Activated naive CD8-positive, alpha-beta T cell treated with anti-CD3 and anti-CD28 coated beads for 36 hours (primary cell): Measurements from ENCODE around the gene IL18R1. TPM values are rescaled to one million over a fixed set of nuclear protein-coding genes. Genes with fewer than 3 reads are reported as not detected.

Source experiments
- DNase-seq: peaks from one replicate; pipeline ENCODE4 v3.0.0; 2021
- H3K27ac Mint-ChIP-seq: one replicate; pipeline ENCODE4 v1.8.0; 2022; ENCODE audit warnings: mild to moderate bottlenecking, moderate library complexity, mixed read lengths
- H3K27me3 Mint-ChIP-seq: one replicate; pipeline ENCODE4 v1.8.0; 2022; ENCODE audit warnings: mild to moderate bottlenecking, mixed read lengths
- H3K36me3 Mint-ChIP-seq: one replicate; pipeline ENCODE4 v1.8.0; 2021; ENCODE audit warnings: mild to moderate bottlenecking, mixed read lengths
- H3K4me1 Mint-ChIP-seq: one replicate; pipeline ENCODE4 v1.8.0; 2021; ENCODE audit warnings: mixed read lengths
- H3K4me3 Mint-ChIP-seq: one replicate; pipeline ENCODE4 v1.8.0; 2022; ENCODE audit warnings: mild to moderate bottlenecking, moderate library complexity, mixed read lengths
- H3K9me3 Mint-ChIP-seq: one replicate; pipeline ENCODE4 v1.8.0; 2022; ENCODE audit warnings: mixed read lengths
- total RNA-seq, 2 experiments: library from RNA; stranded (reverse); gene quantifications; one replicate each; pipeline ENCODE4 v1.2.3, GENCODE V29; 2021

The IL18R1 gene
- total RNA-seq, 2 experiments from 2014 or later, result 20.6 to 21.8 TPM

DNA sequence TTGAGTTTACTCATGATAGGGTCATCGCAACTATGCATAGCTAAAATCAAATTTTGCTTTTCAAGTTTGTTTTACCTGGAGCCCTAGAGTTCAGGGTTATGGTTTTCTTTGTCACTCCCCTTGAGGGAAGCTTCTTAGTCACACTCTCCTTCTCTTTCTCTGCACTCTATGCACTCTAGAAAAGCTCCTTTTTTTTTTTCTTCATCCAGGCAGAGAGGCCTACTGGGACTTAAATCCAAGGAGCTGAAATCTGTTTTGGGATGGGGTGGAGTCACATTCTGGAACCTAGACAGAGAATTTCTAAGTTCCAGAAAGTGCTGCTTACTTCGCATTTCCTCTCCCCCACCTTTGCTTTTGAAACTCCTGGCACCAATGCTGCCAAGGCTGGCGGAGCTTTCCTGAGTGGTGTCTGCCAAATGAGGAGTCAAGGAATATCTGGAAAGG is 19.1 kb upstream of the IL18R1 start:
- no peaks in the 10 kb centered on the region for H3K9me3 Mint-ChIP-seq
- no peak overlapping the region for H3K27ac Mint-ChIP-seq
- H3K36me3 Mint-ChIP-seq, result no peaks in the 10 kb centered on the region
- H3K4me3 Mint-ChIP-seq, result no peak overlapping the region
- DNase-seq, result no peak
- H3K27me3 Mint-ChIP-seq, result no peaks in the 10 kb centered on the region
- H3K4me1 Mint-ChIP-seq, result peaks cover 20% of the 10 kb centered on the region

DNA sequence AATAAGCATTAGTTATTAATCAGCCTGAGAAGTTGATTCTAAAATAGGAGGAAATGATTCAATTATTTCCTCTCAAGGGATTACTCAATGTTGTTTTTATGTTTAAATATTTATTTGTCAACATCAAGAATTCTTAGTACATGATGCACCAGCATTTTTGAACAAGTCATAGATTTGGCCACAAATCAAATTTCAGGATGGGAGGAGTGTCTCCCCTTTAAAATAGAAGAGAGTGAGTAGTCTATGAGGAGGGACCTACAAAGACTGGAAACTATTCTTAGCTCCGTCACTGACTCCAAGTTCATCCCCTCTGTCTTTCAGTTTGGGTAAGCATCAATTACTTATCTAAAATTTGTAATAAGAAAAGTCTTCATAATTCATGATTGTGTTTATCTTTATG is 18.6 kb upstream of the IL18R1 start:
- Mint-ChIP-seq H3K9me3 (no peaks in the 10 kb centered on the region), H3K27me3 (no peaks in the 10 kb centered on the region), H3K4me1 (peaks cover 20% of the 10 kb centered on the region), H3K36me3 (no peaks in the 10 kb centered on the region), H3K27ac (no peak overlapping the region), H3K4me3 (no peak overlapping the region)
- no peak for DNase-seq

DNA sequence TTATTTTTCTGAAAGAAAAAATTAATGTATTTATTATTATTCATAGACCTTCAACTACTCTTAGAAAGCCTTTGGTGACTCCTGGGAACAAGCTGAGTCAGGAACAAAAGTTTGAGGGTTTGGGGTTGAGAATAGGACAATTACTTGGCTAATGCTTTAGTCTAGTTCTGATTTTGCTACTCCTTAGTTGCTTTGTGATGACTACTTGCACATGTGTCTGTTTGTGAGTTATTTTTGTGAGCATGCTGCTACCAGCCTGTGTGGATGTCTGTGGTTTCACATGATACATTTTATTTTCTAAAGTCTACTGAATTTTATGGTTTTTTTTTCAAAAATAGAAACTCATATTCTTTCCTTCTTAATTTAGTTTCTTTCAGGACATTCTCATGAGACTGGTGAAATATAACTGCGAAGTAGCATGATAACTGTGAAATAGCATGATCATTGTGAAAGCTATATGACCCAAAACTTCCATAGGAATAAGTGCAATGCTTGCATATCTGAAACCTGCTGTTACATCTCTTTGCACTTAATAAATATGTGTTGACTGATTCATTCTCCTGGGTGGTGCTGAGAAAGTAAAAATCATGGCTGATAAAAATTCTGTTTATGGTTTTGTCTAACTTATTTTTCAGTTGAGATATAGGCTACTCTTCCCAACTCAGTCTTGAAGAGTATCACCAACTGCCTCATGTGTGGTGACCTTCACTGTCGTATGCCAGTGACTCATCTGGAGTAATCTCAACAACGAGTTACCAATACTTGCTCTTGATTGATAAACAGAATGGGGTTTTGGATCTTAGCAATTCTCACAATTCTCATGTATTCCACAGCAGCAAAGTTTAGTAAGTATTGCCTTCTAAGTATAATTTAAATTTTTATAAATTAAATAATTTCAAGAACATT is 17.9 kb upstream of the IL18R1 start:
- Mint-ChIP-seq H3K36me3 (no peaks in the 10 kb centered on the region), H3K9me3 (no peaks in the 10 kb centered on the region), H3K4me3 (no peak overlapping the region), H3K27ac (no peak overlapping the region), H3K4me1 (peaks cover 20% of the 10 kb centered on the region), H3K27me3 (no peaks in the 10 kb centered on the region)
- DNase-seq, result no peak

DNA sequence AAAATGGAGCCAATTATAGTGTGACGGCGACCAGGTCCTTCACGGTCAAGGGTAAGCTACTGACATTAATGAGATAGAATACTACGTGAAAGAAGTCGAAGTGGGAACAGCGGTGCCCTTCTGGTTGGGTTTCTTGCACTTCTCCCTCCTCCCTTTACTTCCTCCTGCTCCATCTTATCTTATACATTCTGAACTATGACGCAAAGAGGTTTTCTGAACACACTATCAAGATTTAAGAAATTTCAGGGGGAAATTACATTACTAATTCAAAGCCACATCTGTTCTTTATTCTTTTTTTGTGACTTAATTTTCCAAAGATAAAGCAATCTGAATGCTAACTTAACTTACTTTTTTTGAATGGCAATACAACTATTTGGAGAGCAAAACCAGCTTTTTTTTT is 14.8 kb upstream of the IL18R1 start:
- H3K9me3 Mint-ChIP-seq, result no peaks in the 10 kb centered on the region

DNA sequence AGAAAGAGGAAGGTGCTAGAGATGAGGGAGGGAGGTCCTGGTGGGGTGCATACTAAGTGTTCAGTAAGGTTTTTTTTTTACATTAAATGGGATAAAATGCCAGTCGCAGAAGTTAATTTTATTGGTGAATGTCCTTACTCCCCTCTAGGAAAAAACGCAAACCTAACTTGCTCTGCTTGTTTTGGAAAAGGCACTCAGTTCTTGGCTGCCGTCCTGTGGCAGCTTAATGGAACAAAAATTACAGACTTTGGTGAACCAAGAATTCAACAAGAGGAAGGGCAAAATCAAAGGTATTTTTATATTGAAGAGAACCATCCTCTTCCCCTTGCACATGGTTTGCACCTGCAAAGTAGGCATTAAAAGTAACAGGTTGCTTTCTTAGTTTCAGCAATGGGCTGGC is 12.7 kb upstream of the IL18R1 start:
- DNase-seq, result no peak
- no peak overlapping the region for H3K4me3 Mint-ChIP-seq
- H3K27me3 Mint-ChIP-seq, result no peaks in the 10 kb centered on the region
- peaks cover 2% of the 10 kb centered on the region for H3K4me1 Mint-ChIP-seq
- no peaks in the 10 kb centered on the region for H3K9me3 Mint-ChIP-seq
- no peak overlapping the region for H3K27ac Mint-ChIP-seq
- H3K36me3 Mint-ChIP-seq, result no peaks in the 10 kb centered on the region

More for the DNA sequence above, 14.8 kb upstream of the IL18R1 start:
- H3K4me1 Mint-ChIP-seq, result peaks cover 11% of the 10 kb centered on the region
- no peak overlapping the region for H3K4me3 Mint-ChIP-seq
- no peaks in the 10 kb centered on the region for H3K27me3 Mint-ChIP-seq
- DNase-seq, result no peak
- no peaks in the 10 kb centered on the region for H3K36me3 Mint-ChIP-seq
- H3K27ac Mint-ChIP-seq, result no peak overlapping the region

DNA sequence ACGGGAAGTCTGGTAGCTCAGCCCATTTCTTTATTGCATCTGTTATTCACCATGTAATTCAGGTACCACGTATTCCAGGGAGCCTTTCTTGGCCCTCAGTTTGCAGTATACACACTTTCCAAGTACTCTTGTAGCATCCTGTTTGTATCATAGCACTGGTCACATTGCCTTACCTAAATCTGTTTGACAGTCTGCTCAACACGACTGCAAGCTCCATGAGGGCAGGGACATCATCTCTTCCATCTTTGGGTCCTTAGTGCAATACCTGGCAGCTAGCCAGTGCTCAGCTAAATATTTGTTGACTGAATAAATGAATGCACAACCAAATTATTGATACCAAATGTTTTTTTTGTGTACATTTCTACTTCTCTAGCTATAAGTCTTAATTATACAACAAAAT is 11.2 kb upstream of the IL18R1 start:
- Mint-ChIP-seq H3K4me1 (no peaks in the 10 kb centered on the region), H3K9me3 (no peaks in the 10 kb centered on the region), H3K27me3 (no peaks in the 10 kb centered on the region), H3K36me3 (no peaks in the 10 kb centered on the region), H3K27ac (no peak overlapping the region), H3K4me3 (no peak overlapping the region)
- DNase-seq, result no peak

DNA sequence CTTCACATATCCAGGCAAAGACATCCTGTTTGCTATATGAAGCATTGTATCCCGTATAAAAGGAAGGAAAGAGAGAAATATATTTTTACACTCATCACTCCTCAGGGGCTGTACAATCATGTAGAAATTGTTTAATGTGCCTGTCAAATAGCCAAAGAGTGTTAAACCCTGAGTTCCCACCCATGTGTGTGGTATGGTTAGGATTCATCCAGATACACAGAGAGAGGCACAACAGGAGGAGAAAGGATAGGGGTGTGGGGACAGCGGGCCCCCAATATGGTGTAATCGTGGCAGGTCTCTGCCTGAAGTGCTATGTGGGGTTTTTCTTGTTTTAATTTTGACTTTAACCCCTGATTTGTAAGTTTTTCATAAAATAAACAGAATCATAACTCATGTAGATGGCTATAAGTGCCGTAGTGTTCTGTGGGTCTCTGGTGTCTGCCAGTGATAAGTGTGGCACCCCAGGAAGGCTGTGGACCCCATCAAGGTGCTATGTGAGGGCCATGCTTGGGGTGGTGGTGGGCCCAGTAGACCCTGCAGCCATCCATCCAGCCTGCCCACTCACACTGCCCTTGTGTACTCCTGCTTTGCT is 10.2 kb upstream of the IL18R1 start:
- Mint-ChIP-seq H3K36me3 (no peaks in the 10 kb centered on the region), H3K9me3 (no peaks in the 10 kb centered on the region), H3K4me3 (no peak overlapping the region), H3K27me3 (no peaks in the 10 kb centered on the region), H3K27ac (no peak overlapping the region), H3K4me1 (peaks cover 4% of the 10 kb centered on the region)
- DNase-seq, result no peak

DNA sequence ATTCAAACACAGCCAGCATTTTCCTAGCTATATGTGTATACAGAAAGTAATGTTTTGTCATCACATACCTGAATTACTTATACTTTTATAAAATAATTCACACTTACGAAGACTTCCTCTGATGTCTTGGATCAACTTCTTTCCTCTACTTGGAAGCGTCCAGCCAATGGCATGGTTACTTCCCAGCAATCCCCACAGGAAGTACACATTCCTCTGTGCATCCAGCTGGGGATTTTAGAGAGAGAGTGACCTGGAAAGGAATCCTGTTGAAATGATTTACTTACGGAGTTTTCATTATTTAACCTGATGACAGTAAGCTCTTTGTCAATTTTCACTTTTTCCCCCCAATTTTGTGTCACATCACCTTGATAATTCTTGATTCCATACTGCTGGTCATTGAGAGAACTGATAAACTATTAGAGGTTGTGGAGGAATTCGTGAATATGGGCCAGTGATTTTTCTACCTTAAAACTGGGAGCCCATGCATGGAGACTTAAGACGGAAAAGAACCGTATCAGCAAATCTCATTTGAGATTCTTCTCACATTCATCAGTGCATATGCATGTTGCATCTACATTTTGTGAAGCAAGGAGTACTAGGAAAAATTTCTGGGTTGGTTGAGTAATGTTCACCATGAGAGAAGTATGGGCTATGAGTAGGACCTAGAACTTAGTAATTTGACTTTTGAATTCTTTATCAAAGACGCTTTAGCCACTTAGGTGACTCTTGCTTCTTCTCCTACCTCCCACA is 9.0 kb upstream of the IL18R1 start:
- H3K9me3 Mint-ChIP-seq, result no peaks in the 10 kb centered on the region
- H3K27me3 Mint-ChIP-seq, result no peaks in the 10 kb centered on the region
- no peaks in the 10 kb centered on the region for H3K36me3 Mint-ChIP-seq
- peaks cover 4% of the 10 kb centered on the region for H3K4me1 Mint-ChIP-seq
- H3K4me3 Mint-ChIP-seq, result no peak overlapping the region
- H3K27ac Mint-ChIP-seq, result no peak overlapping the region
- no peak for DNase-seq

DNA sequence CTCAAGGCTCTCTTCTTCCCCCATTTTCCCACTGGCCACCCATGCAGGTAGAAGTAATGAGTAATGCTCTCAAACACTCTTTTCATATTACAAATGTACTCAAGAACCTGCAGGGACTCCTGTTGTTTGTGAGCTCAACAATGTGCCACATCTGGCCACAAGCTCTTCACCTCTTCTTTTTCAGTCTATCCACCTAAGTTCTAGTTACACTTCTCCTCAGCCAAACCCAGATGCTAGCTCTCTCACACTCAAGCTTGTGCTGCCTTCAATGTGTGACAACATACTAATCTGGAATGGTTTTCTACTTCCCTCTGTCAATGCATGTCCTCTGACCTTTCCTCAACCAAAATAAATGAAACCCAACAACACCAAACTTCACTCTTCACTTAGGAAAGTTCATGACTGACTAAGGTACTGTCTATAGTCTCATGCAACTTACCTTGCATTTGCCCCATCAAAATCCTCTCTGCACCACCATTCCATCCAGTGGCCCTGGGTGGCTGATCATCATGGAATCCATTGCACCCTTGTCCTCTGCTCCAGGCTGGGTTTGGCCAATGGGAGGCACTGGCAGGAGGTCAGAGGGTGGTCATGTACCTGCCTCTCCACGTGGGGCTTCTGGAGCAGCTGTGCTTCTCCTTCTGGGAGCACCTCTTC is 5.3 kb upstream of the IL18R1 start:
- peaks cover 8% of the 10 kb centered on the region for H3K4me1 Mint-ChIP-seq
- H3K9me3 Mint-ChIP-seq, result no peaks in the 10 kb centered on the region
- no peak overlapping the region for H3K4me3 Mint-ChIP-seq
- no peaks in the 10 kb centered on the region for H3K27me3 Mint-ChIP-seq
- no peaks in the 10 kb centered on the region for H3K36me3 Mint-ChIP-seq
- no peak overlapping the region for H3K27ac Mint-ChIP-seq
- no peak for DNase-seq

DNA sequence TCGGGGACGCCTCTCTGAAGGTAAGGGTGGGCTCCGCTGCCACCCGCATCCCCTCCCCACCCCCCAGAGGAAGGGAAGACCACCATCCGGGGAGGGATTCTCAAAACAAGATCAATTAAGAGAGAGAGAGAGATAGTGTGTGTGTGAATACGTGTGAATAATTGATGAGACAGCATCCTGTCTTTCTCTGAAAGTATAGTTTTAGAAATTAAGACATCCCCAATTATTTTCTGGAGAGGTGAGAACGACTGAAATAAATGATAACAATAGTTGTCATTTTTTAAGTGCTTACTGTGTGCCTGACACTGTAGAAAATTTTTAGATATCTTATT is 751 bp downstream of the IL18R1 start:
- Mint-ChIP-seq H3K4me1 (peaks cover 48% of the 10 kb centered on the region), H3K36me3 (peaks cover 21% of the 10 kb centered on the region), H3K27me3 (no peaks in the 10 kb centered on the region), H3K27ac (peak overlapping the region; percentile 97), H3K9me3 (no peaks in the 10 kb centered on the region), H3K4me3 (peak overlapping the region; percentile 99)
- DNase-seq, result no peak

DNA sequence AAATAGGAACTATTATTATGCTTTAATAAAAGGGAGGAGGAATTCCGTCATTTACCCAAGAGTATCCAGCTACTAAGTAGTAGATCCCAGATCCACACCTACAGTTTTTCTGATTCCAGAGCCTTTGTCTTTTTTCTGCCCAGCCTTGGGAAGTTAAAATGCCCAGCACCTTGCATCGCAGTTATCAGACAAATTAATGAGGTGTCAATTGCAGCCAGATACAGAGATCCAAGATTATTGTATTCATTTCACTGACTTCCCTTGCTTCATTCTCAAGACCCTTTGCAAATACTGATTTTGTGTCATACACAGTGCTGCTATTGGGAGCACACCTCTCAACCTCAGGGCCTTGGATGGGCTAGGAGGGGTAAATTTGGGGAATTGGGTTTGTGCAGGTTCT is 1.1 kb downstream of the IL18R1 start:
- H3K4me1 Mint-ChIP-seq, result peaks cover 52% of the 10 kb centered on the region
- H3K36me3 Mint-ChIP-seq, result peaks cover 25% of the 10 kb centered on the region
- H3K9me3 Mint-ChIP-seq, result peaks cover 1% of the 10 kb centered on the region
- H3K27me3 Mint-ChIP-seq, result no peaks in the 10 kb centered on the region
- DNase-seq, result no peak
- peak overlapping the region; percentile 99 for H3K4me3 Mint-ChIP-seq
- peak overlapping the region; percentile 97 for H3K27ac Mint-ChIP-seq

DNA sequence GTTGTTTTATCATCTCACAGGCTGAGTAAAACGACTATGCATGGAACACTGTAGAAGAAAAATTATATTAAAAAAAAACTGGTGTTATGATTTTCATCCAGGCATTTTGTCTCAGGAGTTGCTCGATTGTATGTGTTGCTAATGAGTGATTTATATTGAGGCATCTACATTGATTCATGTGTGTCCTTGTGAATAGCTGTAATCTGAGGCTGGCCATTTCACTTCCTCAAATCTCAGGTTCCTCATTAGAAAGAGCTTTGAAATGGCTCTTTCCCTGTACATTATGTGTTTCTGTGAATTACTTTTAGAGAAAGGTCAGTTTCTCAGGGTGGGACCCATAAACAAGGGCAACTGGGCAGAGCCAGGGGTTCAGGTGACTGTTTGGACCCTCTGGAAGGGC is 2.3 kb downstream of the IL18R1 start:
- Mint-ChIP-seq H3K36me3 (peaks cover 35% of the 10 kb centered on the region), H3K4me1 (peaks cover 54% of the 10 kb centered on the region), H3K4me3 (peak overlapping the region; percentile 99), H3K9me3 (peaks cover 3% of the 10 kb centered on the region), H3K27me3 (no peaks in the 10 kb centered on the region), H3K27ac (no peak overlapping the region)
- no peak for DNase-seq

DNA sequence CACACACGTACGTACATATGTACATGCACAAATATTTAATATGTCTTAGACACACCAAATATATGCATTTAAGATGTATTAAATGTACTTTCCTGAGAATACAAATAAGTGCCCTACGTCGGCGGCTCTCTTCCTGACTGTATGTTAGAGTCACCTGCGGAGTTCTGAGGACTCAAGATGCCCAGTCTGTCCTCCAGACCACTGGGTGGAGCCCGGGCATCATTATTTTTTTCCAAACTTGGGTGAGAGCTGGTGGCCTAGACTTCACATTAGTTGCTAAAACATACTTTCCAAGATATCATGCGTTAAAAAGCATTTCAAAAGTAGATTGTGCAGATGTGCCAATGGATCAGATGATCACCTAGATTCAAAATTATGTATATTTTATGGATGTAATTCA is 2.9 kb downstream of the IL18R1 start:
- no peak for DNase-seq
- H3K36me3 Mint-ChIP-seq, result peaks cover 41% of the 10 kb centered on the region

DNA sequence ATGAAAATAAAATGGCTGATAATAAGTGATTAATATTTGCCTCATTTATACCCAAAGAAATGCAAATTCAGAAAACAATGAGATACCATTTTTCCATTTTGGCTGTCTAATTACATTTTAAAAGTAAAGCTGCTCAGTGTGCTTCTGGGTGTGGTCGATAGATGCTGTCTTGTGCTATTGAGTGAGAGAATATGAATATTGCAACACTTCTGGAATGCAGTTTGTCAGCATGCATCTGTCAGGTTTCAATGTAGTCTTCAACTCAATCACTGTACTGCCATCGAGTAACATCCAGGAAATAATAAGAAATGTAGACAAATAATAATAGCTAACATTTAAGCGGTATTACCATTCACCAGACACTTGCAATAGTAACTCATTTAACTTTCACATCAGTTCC is 3.9 kb downstream of the IL18R1 start:
- Mint-ChIP-seq H3K36me3 (peaks cover 51% of the 10 kb centered on the region), H3K4me1 (peaks cover 62% of the 10 kb centered on the region), H3K9me3 (peaks cover 9% of the 10 kb centered on the region), H3K27ac (no peak overlapping the region), H3K4me3 (no peak overlapping the region), H3K27me3 (no peaks in the 10 kb centered on the region)
- no peak for DNase-seq

More for the DNA sequence above, 2.9 kb downstream of the IL18R1 start:
- H3K4me3 Mint-ChIP-seq, result peak overlapping the region; percentile 1
- peaks cover 57% of the 10 kb centered on the region for H3K4me1 Mint-ChIP-seq
- H3K27me3 Mint-ChIP-seq, result no peaks in the 10 kb centered on the region
- H3K27ac Mint-ChIP-seq, result no peak overlapping the region
- H3K9me3 Mint-ChIP-seq, result peaks cover 3% of the 10 kb centered on the region
